22Rv1 (cell line): ENCODE data around the gene MSX2.

Source experiments
- CTCF ChIP-seq: fragments of 450-650 bp; IDR thresholded peaks from 2 replicates; pipeline ENCODE4 v1.5.1; 2017; ENCODE audit warnings: mild to moderate bottlenecking
- ZFX ChIP-seq: fragments of 450-650 bp; IDR thresholded peaks from 2 replicates; pipeline ENCODE4 v1.6.1; 2017; ENCODE audit warnings: antibody characterized with exemption, borderline replicate concordance

- TF ChIP-seq CTCF (no peak), ZFX (no peak)
Observed at GRCh38 chr5:174723315-174723978, 935 bp upstream of the MSX2 start.
